Naive B cell (primary cell): ENCODE data around the gene FANCC. TPM values are rescaled to one million over a fixed set of nuclear protein-coding genes. Genes with fewer than 3 reads are reported as not detected.

ENCODE experiments used
- ATAC-seq, 2 donors: fragments of 150-1000 bp; cut with Tn5 transposase; 2 replicates each; pipeline ENCODE4 v1.10.0; 2021; ENCODE audit warnings: low read depth in 2 of 2, mild to moderate bottlenecking in 2 of 2, moderate library complexity in 2 of 2
- DNase-seq: peaks from one replicate; pipeline ENCODE4 v3.0.0; 2022
- H3K27ac Mint-ChIP-seq, 6 donors: one replicate each; pipeline ENCODE4 v1.8.0; 2020 to 2022; ENCODE audit warnings: mild to moderate bottlenecking in 6 of 6, mixed read lengths in 6 of 6, moderate library complexity in 5 of 6, inconsistent platforms in 2 of 6
- H3K27me3 Mint-ChIP-seq, 3 donors: one replicate each; pipeline ENCODE4 v1.8.0; 2021 to 2022; ENCODE audit warnings: mixed read lengths in 3 of 3, mild to moderate bottlenecking in 1 of 3
- H3K36me3 Mint-ChIP-seq, 2 donors: one replicate each; pipeline ENCODE4 v1.8.0; 2020 to 2022; ENCODE audit warnings: mixed read lengths in 2 of 2, inconsistent platforms in 1 of 2, mild to moderate bottlenecking in 1 of 2
- H3K4me1 Mint-ChIP-seq, 3 donors: one replicate each; pipeline ENCODE4 v1.8.0; 2020 to 2022; ENCODE audit warnings: mixed read lengths in 3 of 3, inconsistent platforms in 1 of 3, mild to moderate bottlenecking in 1 of 3, moderate library complexity in 1 of 3
- H3K4me3 Mint-ChIP-seq, 8 donors: one replicate each; pipeline ENCODE4 v1.8.0; 2020 to 2022; ENCODE audit warnings: mild to moderate bottlenecking in 8 of 8, mixed read lengths in 8 of 8, moderate library complexity in 8 of 8, inconsistent platforms in 2 of 8
- H3K9me3 Mint-ChIP-seq, 7 donors: one replicate each; pipeline ENCODE4 v1.8.0; 2020 to 2022; ENCODE audit warnings: mixed read lengths in 7 of 7, mild to moderate bottlenecking in 5 of 7, inconsistent platforms in 2 of 7, moderate library complexity in 1 of 7
- polyA plus RNA-seq, 6 donors: library from polyadenylated mRNA; unstranded; fragments of 300-500 nt; fragmentation: Illumina TruSeq; gene quantifications; one replicate each; pipeline ENCODE4 v1.2.3, GENCODE V29; 2021; ENCODE audit warnings: low read depth in 6 of 6

FANCC gene
- polyA plus RNA-seq, 6 donors from 2014 or later: 1.3 to 11.8 (median 3.4) TPM

GRCh38 chr9:95131023-95131943, 186.2 kb downstream of the FANCC start:
- Mint-ChIP-seq H3K9me3 (no peaks in the 10 kb centered on the region), H3K4me1 (peaks cover 0 to 4% (median 0%) of the 10 kb centered on the region in 3 donors), H3K4me3 (peak overlapping the region in 1 of 8 donors; percentile 1), H3K27ac (peak overlapping the region in 2 of 6 donors; percentile 3 to 83), H3K36me3 (peaks cover 0 to 15% of the 10 kb centered on the region in 2 donors), H3K27me3 (no peaks in the 10 kb centered on the region)
- ATAC-seq: no peak
- DNase-seq: peak; percentile 29

GRCh38 chr9:95130484-95130883, 187.0 kb downstream of the FANCC start:
- Mint-ChIP-seq H3K4me3 (no peak overlapping the region), H3K36me3 (peaks cover 0 to 15% of the 10 kb centered on the region in 2 donors), H3K4me1 (peaks cover 0 to 4% (median 0%) of the 10 kb centered on the region in 3 donors), H3K27me3 (no peaks in the 10 kb centered on the region), H3K27ac (no peak overlapping the region), H3K9me3 (no peaks in the 10 kb centered on the region)
- ATAC-seq: no peak
- DNase-seq: no peak

GRCh38 chr9:95129476-95130291, 187.8 kb downstream of the FANCC start:
- H3K27ac Mint-ChIP-seq: peak overlapping the region in 1 of 6 donors; percentile 9
- no peaks in the 10 kb centered on the region for H3K27me3 Mint-ChIP-seq
- ATAC-seq (no peak), DNase-seq (no peak)
- H3K9me3 Mint-ChIP-seq: no peaks in the 10 kb centered on the region
- peak overlapping the region in 1 of 8 donors; percentile 1 for H3K4me3 Mint-ChIP-seq
- peaks cover 0 to 4% (median 0%) of the 10 kb centered on the region in 3 donors for H3K4me1 Mint-ChIP-seq
- peaks cover 0 to 10% of the 10 kb centered on the region in 2 donors for H3K36me3 Mint-ChIP-seq

GRCh38 chr9:95128177-95128524, 189.4 kb downstream of the FANCC start:
- Mint-ChIP-seq H3K9me3 (no peaks in the 10 kb centered on the region), H3K27me3 (no peaks in the 10 kb centered on the region), H3K4me1 (peaks cover 0 to 4% (median 0%) of the 10 kb centered on the region in 3 donors), H3K4me3 (no peak overlapping the region), H3K36me3 (peaks cover 0 to 12% of the 10 kb centered on the region in 2 donors), H3K27ac (no peak overlapping the region)
- DNase-seq (no peak), ATAC-seq (no peak)

DNA sequence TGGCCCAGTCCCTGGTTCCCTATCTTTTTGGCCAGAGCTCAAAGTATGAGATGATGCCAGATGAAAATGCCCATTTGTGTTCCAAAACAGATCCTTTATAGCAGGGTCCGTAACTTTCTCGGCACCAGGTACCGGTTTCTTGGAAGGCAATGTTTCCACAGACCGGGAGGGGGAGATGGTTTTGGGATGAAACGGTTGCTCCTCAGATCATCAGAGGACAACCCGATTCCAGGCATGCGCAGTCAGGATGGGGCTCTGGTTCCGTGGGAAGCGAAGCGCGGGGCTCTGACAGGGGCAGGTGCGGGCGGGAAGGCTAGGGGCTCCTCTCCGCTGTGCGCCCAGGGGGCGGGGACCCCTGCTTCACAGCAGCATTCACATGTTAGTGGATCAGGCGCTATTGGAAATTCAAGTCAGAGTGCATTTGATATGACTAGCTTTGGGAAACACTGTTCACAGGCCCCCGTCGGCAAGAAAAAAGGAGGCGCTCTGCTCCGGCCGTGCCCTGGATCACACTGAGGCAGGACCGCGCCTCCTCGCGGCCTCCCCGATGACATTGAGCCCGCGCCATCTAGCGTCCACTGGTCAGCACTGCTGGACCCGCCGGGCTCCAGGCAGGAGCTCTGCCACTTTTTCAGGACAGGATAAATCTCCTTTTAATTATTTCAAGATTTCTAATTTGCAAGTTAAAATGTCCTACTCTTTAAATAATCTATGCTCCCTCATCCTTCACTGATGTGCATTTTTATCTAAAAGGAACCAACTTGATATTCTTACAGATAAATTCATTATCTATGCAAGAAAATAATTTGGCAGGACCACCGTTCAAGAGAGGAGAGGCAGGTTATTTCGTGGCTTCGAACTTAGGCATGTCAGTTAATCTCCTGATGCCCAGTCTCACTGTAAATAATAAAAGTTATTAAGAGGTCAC, 190.0 kb downstream of the FANCC start:
- ATAC-seq: peak; percentile 63 to 69
- Mint-ChIP-seq H3K4me3 (peak overlapping the region in 1 of 8 donors; percentile 30), H3K27me3 (no peaks in the 10 kb centered on the region), H3K27ac (peak overlapping the region in 2 of 6 donors; percentile 29 to 62), H3K36me3 (peaks cover 0 to 10% of the 10 kb centered on the region in 2 donors), H3K9me3 (no peaks in the 10 kb centered on the region), H3K4me1 (peaks cover 0 to 4% (median 0%) of the 10 kb centered on the region in 3 donors)
- peak; percentile 38 for DNase-seq

DNA sequence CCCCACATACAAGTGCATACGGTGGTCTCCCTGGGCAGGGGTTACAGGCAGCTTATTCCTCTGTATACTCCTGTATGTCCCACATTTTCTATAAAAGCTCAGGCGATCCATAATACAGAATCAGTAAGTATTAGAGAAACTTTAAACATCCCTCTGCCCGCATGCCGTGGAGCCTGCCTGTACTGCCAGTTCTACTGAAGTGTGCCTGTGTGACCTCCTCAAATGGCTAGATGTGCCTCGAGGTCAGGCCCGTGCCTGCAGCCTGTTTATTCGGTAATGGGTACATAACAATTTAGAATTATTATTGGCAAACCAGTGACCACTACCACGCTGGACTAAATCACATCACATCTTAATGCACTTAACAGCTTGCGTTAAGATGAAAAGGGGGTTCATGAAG, 190.8 kb downstream of the FANCC start:
- H3K27ac Mint-ChIP-seq: peak overlapping the region in 1 of 6 donors; percentile 14
- H3K4me1 Mint-ChIP-seq: peaks cover 0 to 4% (median 0%) of the 10 kb centered on the region in 3 donors
- peaks cover 0 to 16% of the 10 kb centered on the region in 2 donors for H3K36me3 Mint-ChIP-seq
- H3K9me3 Mint-ChIP-seq: no peaks in the 10 kb centered on the region
- H3K4me3 Mint-ChIP-seq: no peak overlapping the region
- H3K27me3 Mint-ChIP-seq: no peaks in the 10 kb centered on the region
- DNase-seq (no peak), ATAC-seq (no peak)

DNA sequence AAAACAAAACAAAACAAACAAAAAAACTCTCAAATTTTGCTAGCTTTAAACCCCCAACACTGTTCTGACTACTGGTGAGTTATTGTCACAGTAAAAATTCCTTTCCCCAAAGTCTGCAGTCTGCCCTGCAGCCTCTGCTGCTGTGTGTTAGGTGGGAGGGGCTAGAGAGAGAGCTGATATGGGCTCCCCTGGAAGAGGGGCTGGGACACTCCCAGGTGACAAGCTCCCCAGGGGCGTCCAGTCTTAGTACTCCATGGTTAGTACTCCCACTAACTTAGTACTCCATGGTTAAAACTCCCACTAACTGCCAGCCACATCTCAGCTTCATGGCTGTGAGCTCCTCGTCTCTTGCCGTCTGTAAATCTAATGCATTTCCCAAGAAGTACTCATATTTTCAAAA, 191.9 kb downstream of the FANCC start:
- DNase-seq (no peak), ATAC-seq (no peak)
- H3K4me3 Mint-ChIP-seq: no peak overlapping the region
- H3K36me3 Mint-ChIP-seq: peaks cover 0 to 16% of the 10 kb centered on the region in 2 donors
- H3K27ac Mint-ChIP-seq: no peak overlapping the region
- peaks cover 0 to 4% (median 0%) of the 10 kb centered on the region in 3 donors for H3K4me1 Mint-ChIP-seq
- H3K27me3 Mint-ChIP-seq: no peaks in the 10 kb centered on the region
- H3K9me3 Mint-ChIP-seq: no peaks in the 10 kb centered on the region

GRCh38 chr9:95124582-95125367, 192.7 kb downstream of the FANCC start:
- H3K4me1 Mint-ChIP-seq: peaks cover 0 to 4% (median 0%) of the 10 kb centered on the region in 3 donors
- H3K27ac Mint-ChIP-seq: no peak overlapping the region
- H3K9me3 Mint-ChIP-seq: no peaks in the 10 kb centered on the region
- peaks cover 0 to 11% of the 10 kb centered on the region in 2 donors for H3K36me3 Mint-ChIP-seq
- ATAC-seq: no peak
- no peak for DNase-seq
- H3K27me3 Mint-ChIP-seq: no peaks in the 10 kb centered on the region
- no peak overlapping the region for H3K4me3 Mint-ChIP-seq

GRCh38 chr9:95120781-95121370, 196.6 kb downstream of the FANCC start:
- Mint-ChIP-seq H3K36me3 (peaks cover 0 to 11% of the 10 kb centered on the region in 2 donors), H3K27me3 (no peaks in the 10 kb centered on the region), H3K4me3 (no peak overlapping the region), H3K27ac (peak overlapping the region in 1 of 6 donors; percentile 24), H3K9me3 (no peaks in the 10 kb centered on the region), H3K4me1 (no peaks in the 10 kb centered on the region)
- DNase-seq (no peak), ATAC-seq (no peak)

DNA sequence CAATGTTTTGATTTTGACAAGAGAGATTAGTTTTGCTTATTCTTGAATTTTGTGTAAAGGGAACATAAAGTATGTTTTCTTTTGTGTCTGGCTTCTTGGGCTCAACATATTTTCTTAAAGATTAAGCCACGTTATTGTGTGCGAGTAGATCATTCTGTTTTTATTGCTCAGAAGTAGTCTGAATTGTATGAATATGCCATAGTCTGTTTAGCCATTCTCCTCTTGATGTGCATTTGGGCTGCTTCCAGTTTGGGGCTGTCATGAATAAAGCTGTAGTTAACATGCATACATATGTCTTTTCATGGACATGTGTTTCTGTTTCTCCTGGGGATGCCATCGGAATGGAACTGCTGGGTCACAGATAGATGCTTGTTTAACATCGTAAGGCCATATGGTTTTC, 198.9 kb downstream of the FANCC start:
- Mint-ChIP-seq H3K4me3 (no peak overlapping the region), H3K4me1 (no peaks in the 10 kb centered on the region), H3K36me3 (peaks cover 0 to 6% of the 10 kb centered on the region in 2 donors), H3K9me3 (no peaks in the 10 kb centered on the region), H3K27ac (no peak overlapping the region), H3K27me3 (no peaks in the 10 kb centered on the region)
- ATAC-seq: no peak
- DNase-seq: no peak

DNA sequence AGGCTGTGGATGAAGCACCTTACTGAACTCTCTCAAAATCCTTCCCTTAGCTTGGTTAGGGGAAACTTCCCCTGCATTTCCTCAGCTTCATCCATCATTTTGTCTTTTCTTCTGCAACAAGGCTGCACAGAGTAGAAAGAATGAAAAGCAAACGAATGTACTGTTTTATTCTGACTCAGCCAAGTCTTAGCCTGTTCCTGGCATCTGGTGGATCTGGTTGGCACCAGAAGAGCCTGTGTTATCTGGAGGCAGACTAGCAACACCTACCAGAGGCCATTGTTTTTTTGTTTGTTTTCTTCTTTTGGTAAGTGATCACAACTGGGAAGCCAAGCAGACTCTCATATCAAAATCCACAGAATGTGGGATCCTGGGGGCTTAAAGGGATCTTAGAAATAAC, 200.7 kb downstream of the FANCC start:
- H3K9me3 Mint-ChIP-seq: no peaks in the 10 kb centered on the region
- H3K27ac Mint-ChIP-seq: peak overlapping the region in 1 of 6 donors; percentile 72
- H3K36me3 Mint-ChIP-seq: peaks cover 0 to 5% of the 10 kb centered on the region in 2 donors
- DNase-seq (no peak), ATAC-seq (no peak)
- H3K4me1 Mint-ChIP-seq: no peaks in the 10 kb centered on the region
- no peak overlapping the region for H3K4me3 Mint-ChIP-seq
- no peaks in the 10 kb centered on the region for H3K27me3 Mint-ChIP-seq
